ENCODE measurements around the gene TLR10. TPM values are rescaled to one million over a fixed set of nuclear protein-coding genes. Genes with fewer than 3 reads are reported as not detected.

Gene TLR10, protein sequence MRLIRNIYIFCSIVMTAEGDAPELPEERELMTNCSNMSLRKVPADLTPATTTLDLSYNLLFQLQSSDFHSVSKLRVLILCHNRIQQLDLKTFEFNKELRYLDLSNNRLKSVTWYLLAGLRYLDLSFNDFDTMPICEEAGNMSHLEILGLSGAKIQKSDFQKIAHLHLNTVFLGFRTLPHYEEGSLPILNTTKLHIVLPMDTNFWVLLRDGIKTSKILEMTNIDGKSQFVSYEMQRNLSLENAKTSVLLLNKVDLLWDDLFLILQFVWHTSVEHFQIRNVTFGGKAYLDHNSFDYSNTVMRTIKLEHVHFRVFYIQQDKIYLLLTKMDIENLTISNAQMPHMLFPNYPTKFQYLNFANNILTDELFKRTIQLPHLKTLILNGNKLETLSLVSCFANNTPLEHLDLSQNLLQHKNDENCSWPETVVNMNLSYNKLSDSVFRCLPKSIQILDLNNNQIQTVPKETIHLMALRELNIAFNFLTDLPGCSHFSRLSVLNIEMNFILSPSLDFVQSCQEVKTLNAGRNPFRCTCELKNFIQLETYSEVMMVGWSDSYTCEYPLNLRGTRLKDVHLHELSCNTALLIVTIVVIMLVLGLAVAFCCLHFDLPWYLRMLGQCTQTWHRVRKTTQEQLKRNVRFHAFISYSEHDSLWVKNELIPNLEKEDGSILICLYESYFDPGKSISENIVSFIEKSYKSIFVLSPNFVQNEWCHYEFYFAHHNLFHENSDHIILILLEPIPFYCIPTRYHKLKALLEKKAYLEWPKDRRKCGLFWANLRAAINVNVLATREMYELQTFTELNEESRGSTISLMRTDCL
- total RNA-seq (2022) (not detected in 2 replicates), Bru-seq, nascent RNA (percentile 7 among the genes with signal in this experiment), BruChase-seq, experiment 1, labeled RNA remaining after a 6-hour chase (percentile 7 among the genes with signal in this experiment), BruChase-seq, experiment 2, labeled RNA remaining after a 2-hour chase (percentile 11 among the genes with signal in this experiment)
- long read RNA-seq, result 0 reads

GRCh38 chr4:38782452-38783108 lies at the start of gene TLR10:
Gene TLR10, minus strand, starts transcription at chr4:38782990. Its CDS starts 7,400 bp downstream, at chr4:38775590.
- BruUV-seq (replicated peaks), result no TSS peak
- peak; percentile 36 for DNase-seq
- H3K9me3 Mint-ChIP-seq (ENCODE audit: low read depth, unreplicated experiment), result no peaks in the 10 kb centered on the region
- H3K27me3 Mint-ChIP-seq (ENCODE audit: unreplicated experiment), result no peaks in the 10 kb centered on the region
- CTCF ChIA-PET, result interaction anchor here (0.6 to 2.1 kb wide), 5 partner anchors 22 to 713 kb away, joined by 3 to 13 read pairs (median 4); partner anchors contain the start of gene TLR1
- peak; percentile 40 for TF ChIP-seq CTCF (IDR thresholded peaks at IDR 0.05; ENCODE audit: unreplicated experiment)
- H3K36me3 Mint-ChIP-seq (ENCODE audit: insufficient read depth, unreplicated experiment), result no peaks in the 10 kb centered on the region
- no peak within 1 kb of the TSS for H3K27ac Mint-ChIP-seq (ENCODE audit: unreplicated experiment)
- H3K4me3 Mint-ChIP-seq (ENCODE audit: low read depth, unreplicated experiment), result no peak within 1 kb of the TSS
- peaks cover 2% of the 10 kb centered on the region for H3K4me1 Mint-ChIP-seq (ENCODE audit: low read depth, unreplicated experiment)
- intact Hi-C loops (cut with micrococcal nuclease; ENCODE audit: unreplicated experiment), result no loop called here

DNA sequence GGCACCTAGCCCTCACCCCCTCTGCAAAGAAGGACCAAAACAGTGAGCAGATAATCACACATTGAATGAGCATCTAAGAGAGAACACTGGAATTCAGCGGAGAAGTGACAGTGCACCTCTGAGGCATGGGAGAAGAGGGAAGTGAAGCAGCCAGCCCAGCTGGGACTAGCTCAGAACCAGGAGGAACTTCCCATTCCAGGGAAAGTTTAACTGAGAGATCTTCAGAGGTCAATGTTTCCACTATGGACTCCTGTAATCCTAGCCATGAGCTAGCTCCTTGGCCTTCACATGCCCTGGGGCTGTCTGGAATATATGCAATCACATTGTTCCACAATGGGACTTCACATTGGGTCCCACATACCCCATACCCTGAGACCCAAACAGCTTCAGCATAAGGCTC lies 49.4 kb upstream of the TLR10 start:
- Mint-ChIP-seq H3K4me1 (ENCODE audit: low read depth, unreplicated experiment) (no peaks in the 10 kb centered on the region), H3K4me3 (ENCODE audit: low read depth, unreplicated experiment) (no peak overlapping the region), H3K27ac (ENCODE audit: unreplicated experiment) (no peak overlapping the region), H3K9me3 (ENCODE audit: low read depth, unreplicated experiment) (no peaks in the 10 kb centered on the region), H3K36me3 (ENCODE audit: insufficient read depth, unreplicated experiment) (no peaks in the 10 kb centered on the region), H3K27me3 (ENCODE audit: unreplicated experiment) (no peaks in the 10 kb centered on the region)
- no peak for TF ChIP-seq CTCF (IDR thresholded peaks at IDR 0.05; ENCODE audit: unreplicated experiment)
- intact Hi-C loops (cut with micrococcal nuclease; ENCODE audit: unreplicated experiment), result no loop called here
- no TSS peak for BruUV-seq (replicated peaks)
- CTCF ChIA-PET, result no interaction called here
- DNase-seq, result no peak

- BruUV-seq (replicated peaks), result no TSS peak
- H3K4me1 Mint-ChIP-seq (ENCODE audit: low read depth, unreplicated experiment), result no peaks in the 10 kb centered on the region
- CTCF ChIA-PET, result no interaction called here
- no peak overlapping the region for H3K27ac Mint-ChIP-seq (ENCODE audit: unreplicated experiment)
- H3K4me3 Mint-ChIP-seq (ENCODE audit: low read depth, unreplicated experiment), result no peak overlapping the region
- no peaks in the 10 kb centered on the region for H3K36me3 Mint-ChIP-seq (ENCODE audit: insufficient read depth, unreplicated experiment)
- peaks cover under 1% of the 10 kb centered on the region for H3K27me3 Mint-ChIP-seq (ENCODE audit: unreplicated experiment)
- intact Hi-C loops (cut with micrococcal nuclease; ENCODE audit: unreplicated experiment), result no loop called here
- no peak for TF ChIP-seq CTCF (IDR thresholded peaks at IDR 0.05; ENCODE audit: unreplicated experiment)
- no peaks in the 10 kb centered on the region for H3K9me3 Mint-ChIP-seq (ENCODE audit: low read depth, unreplicated experiment)
- no peak for DNase-seq
Observed at GRCh38 chr4:38831653-38832052, 48.9 kb upstream of the TLR10 start.

DNA sequence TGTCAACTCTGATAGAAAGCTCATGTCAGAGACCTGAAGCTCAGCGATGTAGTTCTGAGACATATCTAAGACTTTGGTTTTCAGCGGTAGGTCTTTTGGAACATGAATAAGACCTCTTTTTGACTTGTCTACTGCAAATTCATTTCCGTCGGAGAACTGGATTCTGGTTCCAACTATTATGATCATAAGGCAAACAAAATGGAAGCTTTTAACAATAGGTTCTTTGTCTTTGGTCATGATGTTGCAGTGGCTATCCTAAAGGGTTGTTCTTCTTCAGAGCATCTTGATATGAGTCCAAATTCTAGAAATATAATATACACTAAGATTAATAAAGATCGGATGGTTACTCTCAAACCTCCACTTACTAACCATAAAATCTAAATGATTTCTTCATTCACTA lies 46.4 kb upstream of the TLR10 start:
- Mint-ChIP-seq H3K27me3 (ENCODE audit: unreplicated experiment) (peaks cover 17% of the 10 kb centered on the region), H3K4me3 (ENCODE audit: low read depth, unreplicated experiment) (no peak overlapping the region), H3K4me1 (ENCODE audit: low read depth, unreplicated experiment) (no peaks in the 10 kb centered on the region), H3K9me3 (ENCODE audit: low read depth, unreplicated experiment) (no peaks in the 10 kb centered on the region), H3K36me3 (ENCODE audit: insufficient read depth, unreplicated experiment) (no peaks in the 10 kb centered on the region), H3K27ac (ENCODE audit: unreplicated experiment) (no peak overlapping the region)
- DNase-seq, result no peak
- TF ChIP-seq CTCF (IDR thresholded peaks at IDR 0.05; ENCODE audit: unreplicated experiment), result no peak
- intact Hi-C loops (cut with micrococcal nuclease; ENCODE audit: unreplicated experiment), result no loop called here
- no TSS peak for BruUV-seq (replicated peaks)
- CTCF ChIA-PET, result no interaction called here
